HG03175 (cell line): ENCODE data around the gene DDX10.
A peak's percentile ranks its signal among the peaks of the same experiment; 100 is the strongest.
"Not testable (repeated sequence)": the region's sequence is repeated elsewhere in the genome, so short reads cannot be mapped to it uniquely, and the experiment has no call there.

Experiments used
- ATAC-seq: cut with Tn5 transposase; IDR thresholded peaks from one replicate; pipeline ENCODE4 v1.9.1; 2021; ENCODE audit warnings: mild to moderate bottlenecking, moderate library complexity; ENCODE audit not compliant: unreplicated experiment

The DDX10 gene

DNA sequence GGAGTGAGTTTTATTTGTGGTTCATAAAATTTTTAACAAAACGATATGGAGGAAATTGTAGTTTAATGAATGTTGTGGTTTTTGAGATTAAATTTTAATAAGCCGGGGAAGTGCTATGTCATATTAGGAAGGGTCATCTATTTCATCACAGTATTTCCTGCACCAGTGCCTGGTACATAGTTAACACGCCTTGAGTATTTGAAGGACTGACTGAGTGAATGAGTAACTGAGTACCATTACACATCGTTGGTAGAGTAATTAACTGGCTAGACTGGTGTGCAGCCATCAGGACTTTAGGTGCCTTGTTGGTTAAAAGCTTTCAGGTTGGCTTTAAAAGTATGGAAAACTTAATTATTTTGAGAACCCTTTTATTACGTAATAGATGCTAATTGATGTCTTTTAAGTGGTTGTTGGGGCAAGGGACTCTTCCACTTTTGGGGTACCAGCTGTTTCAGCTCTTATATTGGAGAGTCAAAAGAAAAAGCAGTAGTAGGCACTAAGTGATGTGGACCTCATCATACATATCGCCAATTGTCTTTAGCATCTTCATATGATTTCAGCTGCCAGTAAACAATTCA, 101.8 kb downstream of the DDX10 start:
- ATAC-seq, result no peak

DNA sequence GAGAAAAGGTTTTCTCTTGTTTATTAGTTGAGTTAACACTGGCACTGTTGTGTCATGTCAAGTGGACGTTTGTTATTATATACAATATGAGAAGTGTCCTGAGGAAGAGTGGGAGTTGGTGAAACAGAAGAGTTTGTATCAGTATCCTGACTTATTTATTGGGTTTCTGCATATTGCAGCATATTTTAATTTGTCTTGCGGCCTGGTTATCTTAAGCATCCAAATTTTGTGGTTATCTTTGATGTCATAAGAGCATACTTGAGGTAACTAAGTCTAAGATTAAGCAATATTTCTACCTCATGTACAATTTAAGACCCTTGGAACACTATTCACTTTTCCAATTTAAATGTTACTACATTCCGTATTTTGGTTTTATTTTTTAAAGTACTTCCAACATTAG, 103.5 kb downstream of the DDX10 start:
- no peak for ATAC-seq

DNA sequence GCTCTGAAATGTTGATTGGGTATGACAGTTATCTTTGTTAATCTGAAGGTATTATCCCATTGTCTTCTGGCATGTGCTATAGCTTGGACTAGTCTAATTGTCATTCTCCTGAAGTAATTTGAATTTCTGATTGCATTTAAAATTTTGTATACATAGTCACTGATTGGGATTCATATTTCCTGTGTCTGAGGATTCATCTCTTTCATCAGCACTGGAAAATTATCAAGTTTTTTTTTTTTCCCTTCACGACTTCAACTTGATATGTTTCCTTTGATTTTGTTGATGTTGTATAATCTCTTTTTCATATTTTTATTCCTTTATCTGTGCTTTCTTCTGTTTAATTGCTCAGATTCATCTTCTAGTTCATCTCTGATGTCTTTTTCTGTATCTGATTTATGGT, 104.1 kb downstream of the DDX10 start:
- ATAC-seq, result no peak

DNA sequence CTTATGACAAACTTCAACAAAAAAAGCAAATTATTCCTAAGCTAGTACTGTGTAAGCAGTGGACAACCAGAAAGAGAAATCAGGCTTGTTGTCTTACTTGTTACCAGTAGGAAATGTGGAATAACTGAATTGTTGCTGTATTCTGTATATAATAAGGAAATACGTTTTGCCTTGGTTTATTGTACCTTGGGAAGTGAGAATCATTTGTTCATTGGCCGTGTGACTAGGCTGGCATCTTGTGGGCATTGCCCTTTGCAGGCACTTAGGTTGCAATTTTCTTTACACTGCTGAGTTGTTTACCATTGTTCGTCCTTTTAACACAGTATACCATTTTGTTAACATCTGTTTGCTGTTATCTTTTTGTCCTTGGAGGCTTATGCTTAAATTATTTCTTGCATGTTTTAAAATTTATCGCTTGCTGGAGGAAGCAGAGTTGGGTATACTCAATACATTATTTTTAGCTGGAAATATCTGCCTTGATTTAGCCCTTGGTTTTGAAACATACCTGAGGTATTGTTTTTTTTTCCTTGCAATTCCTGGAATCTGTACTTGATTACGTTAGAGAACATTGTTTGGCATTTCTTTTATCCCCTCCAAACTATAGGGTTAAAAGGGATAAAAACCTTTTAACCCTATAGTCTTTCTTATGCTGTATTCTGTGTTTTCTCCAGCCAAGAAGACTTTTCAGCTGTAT, 109.3 kb downstream of the DDX10 start:
- ATAC-seq, result no peak

DNA sequence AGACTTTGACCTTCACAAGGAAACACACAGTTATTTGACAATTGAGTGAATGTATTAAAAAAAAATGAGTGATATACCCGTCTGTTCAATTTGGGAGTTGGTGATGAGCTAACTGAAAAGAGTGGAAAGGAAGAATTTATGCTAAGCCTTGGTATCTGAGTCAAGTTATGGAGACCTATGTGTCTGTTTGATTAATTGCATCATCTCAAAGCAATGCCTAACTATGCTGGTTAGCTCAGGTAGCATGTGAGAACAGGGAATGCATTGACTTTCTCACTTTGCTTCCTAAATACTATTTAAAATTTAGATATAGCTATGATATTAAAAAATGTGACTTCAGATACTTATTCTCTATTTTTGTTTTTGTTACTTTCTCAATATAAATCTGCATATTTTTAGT, 110.5 kb downstream of the DDX10 start:
- ATAC-seq, result no peak

DNA sequence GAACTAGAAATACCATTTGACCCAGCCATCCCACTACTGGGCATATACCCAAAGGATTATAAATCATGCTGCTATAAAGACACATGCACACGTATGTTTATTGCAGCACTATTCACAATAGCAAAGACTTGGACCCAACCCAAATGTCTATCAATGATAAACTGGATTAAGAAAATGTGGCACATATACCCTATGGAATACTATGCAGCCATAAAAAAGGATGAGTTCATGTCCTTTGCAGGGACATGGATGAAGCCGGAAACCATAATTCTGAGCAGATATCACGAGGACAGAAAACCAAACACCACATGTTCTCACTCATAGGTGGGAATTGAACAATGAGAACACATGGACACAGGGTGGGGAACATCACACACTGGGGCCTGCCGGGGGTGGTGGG, 114.3 kb downstream of the DDX10 start:
- not testable (repeated sequence) for ATAC-seq

DNA sequence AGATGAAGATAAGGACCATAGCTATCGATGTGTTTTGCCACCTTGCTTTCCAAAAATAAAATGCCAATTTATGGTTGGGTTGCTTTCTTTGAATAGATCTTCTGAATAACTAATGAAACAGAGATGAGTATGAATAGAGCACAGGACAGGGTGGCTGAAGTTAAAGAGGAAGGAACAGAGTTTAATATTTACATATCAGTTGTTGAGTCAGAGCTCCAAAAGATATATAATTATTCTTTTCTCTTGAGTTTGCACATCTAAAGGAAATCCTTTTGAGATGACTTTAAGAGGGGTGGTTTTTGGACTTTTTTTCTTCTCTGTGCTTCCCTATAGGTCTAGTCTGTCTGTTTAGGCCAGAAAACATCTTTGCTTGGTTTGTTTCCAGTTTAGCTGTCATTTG, 115.2 kb downstream of the DDX10 start:
- no peak for ATAC-seq

DNA sequence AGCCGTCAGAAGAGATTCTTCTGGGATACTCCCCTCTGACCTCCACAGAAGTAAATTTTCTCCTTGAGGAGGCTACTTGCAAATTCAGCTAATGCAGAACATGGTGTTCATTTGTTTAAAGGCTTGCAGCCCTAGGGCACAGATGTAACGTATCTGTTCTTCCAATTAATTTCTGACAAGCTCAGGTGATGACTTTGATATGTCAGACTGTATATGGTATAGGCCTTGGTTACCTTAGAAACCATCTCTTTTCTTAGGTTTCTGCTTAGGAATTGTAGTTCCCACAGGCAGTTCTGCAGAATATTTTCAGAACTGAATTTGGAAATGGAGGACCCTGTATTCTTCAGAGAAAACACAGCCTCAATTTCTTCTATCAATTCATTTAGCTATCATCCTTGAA, 117.1 kb downstream of the DDX10 start:
- no peak for ATAC-seq

DNA sequence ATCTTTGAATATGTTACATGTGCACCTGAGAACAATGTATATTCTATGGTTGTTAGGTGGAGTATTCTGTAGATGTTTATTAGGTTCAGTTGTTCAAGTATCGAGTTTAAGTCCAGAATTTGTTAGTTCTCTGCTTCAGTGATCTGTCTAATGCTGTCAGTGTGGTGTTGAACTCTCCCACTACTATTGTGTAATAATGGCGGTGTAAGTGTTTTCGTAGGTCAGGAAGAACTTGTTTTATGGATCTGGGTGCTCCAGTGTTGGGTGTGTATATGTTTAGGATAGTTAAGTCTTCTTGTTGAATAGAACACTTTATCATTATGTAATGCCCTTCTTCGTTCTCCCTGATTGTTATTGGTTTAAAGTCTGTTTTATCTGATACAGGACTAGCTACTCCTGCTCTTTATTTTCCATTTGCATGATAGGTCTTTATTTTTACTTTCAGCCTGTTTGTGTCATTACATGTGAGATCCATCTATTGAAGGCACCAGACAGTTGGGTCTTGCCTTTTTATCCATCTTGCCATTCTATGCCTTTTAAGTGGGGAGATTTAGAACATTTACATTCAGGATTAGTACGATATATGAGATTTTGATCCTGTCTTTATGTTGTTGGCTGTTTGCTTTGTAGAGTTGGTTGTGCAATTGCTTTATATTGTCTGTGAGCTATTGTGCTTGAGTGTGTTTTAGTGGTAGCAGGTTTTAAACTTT, 121.6 kb downstream of the DDX10 start:
- ATAC-seq, result no peak

DNA sequence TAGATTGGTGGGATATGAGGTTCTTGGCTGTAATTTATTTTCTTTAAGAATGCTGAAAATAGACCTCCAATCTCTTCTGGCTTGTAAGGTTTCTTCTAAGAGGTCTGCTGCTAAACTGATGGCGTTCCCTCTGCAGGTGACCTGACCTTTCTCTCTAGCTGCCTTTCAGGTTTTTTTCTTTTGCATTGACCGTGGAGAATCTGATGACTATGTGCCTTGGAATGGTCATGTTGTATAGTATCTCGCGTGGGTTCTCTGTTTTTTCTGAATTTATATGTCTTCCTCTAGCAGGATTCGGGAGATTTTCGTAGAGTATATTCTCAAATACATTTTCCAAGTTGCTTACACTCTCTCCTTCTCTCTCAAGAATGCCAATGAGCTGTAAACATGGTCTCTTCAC, 122.2 kb downstream of the DDX10 start:
- no peak for ATAC-seq

DNA sequence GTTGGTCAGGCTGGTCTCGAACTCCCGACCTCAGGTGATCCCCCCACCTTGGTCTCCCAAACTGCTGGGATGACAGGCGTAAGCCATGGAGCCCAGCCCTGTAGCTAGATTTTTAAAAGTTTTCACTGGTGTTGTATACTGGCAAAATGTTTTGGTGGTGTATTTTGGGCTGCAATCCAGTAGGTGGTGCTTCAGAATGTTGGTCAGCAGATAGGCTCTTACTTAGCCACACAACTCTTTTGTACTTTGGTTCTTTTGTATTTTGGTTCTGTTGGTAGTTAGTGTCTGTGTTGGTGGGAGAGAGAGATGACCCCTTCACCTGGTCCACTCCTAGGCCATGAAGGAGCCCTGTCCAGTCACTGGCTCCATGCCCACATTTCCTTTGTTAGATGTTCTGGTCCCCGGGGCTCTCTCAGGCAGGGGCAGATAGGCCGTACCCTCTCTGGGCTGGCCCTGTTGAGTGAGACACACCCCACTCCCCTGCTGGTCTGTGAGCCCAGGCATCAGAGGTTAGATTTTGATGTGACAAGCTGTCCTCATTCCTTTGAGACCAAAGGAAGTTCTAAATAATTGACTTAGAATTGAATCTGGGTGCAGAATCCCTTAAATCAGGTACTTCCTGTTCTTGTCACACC, 123.8 kb downstream of the DDX10 start:
- ATAC-seq, result peak; percentile 54

DNA sequence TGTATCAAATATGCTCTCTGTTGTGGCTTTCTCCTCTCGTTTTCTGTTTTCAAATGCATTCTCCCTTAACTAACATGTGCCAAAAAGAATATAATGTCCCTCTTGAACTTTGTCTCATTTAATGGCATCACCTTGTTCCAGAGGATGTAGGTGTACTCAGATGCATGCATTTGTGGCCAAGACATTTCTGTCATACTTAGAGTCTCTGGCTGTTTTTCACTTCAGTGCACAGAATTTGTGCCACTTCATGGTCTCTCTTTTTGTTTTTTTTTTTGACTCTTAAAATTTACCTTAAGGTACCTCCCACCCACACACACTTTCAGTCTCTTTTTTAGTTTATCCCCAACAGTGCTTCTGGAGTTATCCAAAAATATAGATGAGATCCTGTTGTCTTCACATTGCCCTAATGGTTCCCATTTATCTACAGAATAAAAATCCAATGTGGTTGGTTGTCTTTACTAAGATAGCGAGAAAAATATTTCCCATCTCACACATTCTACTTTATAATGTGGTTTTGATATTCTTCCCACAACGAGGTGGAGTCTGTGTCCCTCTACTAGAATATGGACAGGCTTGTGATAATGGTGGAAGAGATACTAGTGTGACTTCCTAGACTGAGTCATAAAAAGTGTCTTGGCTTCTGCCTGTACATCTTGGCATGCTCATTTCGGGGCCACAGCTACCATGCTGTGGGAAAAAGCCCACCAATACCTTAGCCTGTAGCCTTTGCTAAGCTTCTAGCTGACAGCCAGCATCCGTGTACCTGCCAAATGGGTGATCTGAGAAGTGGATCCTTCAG, 125.8 kb downstream of the DDX10 start:
- ATAC-seq, result no peak

DNA sequence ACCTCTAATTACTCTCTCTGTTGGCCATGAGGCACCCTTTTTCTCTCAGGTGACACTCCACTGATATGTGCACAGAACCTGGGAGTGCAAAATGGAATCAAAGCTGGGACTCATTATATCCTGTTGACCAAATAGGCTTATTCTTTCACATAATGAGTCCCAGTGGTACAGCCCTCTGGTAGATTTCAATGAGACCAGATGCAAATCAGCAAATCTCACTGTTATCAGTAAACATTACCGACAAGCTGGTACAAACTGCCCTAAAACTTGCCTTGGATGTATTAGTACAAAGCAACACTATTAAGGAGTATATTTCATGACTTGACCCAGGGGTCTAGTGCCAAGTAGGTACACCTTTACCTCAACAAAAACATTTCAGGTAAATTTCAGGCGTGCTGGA, 128.3 kb downstream of the DDX10 start:
- no peak for ATAC-seq

DNA sequence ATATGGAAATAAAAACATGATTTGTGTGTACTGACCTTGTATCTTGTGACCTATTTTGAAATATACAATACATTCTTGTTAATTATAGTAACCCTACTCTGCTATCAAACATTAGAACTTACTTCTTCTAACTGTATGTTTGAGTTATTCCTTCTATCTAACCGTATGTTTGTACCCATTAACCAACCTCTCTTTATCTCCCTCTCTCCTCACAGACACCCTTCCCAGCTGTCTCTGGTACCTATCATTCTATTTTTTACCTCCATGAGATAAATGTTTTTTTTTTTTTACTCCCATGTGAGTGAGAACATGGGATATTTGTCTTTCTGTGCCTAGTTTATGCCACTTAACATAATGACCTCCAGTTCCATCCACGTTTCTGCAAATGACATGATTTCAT, 128.7 kb downstream of the DDX10 start:
- ATAC-seq, result no peak

DNA sequence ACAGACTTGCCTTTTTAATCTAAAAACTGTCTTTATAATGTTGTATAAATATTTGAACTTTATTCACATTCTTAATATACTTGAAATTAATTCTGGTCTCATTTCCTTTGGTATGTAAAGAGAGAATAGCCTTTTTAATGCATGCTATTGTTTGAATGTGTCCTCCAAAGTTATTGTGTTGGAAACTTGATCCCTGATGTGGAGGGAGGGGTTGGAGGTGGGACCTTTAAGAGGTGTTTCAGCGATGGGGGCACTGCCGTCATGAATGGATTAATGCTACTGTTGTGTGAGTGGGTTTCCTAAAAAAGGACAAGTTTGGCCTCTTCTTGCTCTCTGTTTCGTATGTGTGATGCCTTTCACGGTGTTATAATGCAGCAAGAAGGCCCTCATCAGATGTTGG, 131.7 kb downstream of the DDX10 start:
- ATAC-seq, result no peak

DNA sequence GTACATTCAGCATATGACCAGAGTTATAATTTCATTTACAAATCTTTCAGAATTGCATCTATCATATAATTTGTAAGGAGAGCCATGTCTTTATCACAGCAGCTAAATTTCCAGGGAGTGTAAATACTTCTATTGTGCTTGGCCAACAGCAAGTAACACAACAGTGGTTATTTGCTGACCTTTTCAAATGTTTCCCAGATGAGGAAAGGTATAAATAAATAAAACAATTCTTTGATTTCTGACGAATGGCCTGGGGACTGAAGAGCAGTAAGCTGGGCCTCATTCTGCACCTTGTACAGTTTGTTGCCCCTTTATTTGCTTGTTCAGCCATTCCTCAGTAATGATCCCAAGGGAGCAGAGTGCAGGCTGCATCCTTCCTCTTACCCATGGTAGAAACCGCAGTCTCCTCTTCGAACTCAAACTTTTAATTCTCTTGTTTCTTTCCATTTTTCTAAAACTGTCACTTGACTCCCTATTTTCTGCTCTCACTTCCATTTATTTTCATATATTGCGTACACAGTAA, 132.8 kb downstream of the DDX10 start:
- ATAC-seq, result no peak

DNA sequence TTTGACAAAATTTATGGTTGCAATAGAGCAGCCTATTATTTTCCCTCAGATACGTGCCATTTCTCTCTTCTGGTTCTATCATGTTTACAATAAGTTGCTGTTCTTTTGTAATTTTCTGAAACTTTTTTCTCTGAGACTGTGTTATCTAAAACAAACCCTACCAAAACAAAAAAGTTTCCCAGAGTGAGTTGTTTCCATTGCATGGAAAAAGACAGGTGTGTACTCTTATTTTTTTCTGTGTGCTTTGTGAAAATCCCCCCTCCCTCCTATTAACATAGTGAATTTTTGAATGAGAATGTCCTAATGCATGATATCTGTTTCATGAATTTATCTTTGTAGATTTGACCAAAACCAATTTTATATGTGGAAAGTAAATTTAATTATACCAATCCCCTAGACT, 137.6 kb downstream of the DDX10 start:
- ATAC-seq, result no peak

DNA sequence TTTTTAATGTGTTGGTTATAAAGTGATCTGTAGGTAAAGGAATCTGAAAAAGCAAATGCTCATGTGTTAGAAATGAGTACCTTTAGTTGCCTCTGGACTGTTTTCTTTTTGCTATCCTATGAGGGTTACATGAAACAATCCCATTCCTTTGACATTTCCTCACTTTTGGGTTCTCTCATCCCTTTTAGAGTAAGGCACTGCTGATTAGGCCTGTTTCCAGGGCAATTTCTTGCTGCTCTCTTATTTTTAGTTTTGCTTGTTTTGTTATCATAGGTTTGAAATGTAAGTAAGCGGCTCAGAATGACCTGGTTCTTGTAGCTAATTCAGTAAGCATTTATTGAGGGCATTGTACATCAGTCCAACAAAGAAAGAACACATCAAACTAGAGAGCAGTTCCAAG, 138.9 kb downstream of the DDX10 start:
- ATAC-seq, result no peak

DNA sequence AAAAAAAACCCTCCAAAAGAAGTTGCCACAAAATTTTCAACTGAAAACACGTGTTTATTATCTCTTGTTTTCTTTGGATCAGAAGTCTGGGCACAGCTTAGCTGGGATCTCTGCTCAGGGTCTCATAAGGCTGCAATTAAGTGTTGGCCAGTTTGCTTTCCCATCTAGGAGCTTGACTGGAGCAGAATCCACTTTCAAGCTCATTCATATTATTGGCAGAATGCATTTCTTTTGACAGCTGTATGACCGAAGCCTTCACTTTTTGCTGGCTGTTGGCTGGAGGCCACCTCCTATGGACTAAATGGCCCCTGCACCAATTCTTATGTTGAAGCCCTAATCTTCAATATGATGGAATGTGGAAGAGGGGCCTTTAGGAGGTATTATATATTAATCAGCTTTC, 139.6 kb downstream of the DDX10 start:
- no peak for ATAC-seq

DNA sequence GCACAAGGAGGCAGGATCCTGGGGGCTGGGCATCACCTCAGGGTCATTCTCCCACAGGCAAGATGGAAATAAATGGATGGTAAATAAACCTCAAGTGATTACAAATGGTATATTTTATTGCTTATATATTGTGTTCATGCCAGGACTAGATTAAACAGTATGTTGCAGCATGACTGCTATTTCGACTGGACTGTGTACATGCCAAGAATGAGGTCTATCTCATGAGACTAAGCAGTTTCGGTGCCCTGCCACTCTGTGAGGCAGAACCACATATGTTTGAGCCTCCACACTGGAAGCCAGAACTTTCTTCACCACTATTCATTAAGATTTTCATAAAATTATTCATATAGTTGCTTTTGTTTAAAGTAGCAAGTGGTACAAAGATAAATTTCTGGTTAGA, 140.2 kb downstream of the DDX10 start:
- no peak for ATAC-seq

DNA sequence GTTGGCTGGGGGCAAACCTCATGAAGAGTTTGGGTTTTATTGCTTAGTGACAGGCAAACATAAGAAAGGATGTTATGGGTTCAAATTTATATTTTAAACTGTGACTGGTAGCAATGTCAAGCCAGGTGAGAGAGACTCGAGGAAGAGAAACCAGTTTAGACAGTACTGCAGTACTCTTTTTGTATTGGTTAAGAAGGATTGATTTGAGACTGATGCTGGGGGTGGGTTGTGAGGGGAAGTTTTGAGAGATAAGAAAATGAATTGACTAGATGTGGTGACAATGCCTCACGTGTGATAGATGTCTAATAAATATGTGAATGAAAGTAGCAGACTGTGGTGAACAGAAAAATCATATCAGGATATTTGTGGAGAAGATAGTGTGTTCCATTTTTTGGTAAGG, 142.4 kb downstream of the DDX10 start:
- no peak for ATAC-seq
